Right kidney (tissue), 9 donors: ENCODE results near the gene ALPL.
A peak's percentile ranks its signal among the peaks of the same experiment; 100 is the strongest.
"Not testable (repeated sequence)": the region's sequence is repeated elsewhere in the genome, so short reads cannot be mapped to it uniquely, and the experiment has no call there.

Experiments used
- DNase-seq: peaks from one replicate; pipeline ENCODE4 v3.0.0-alpha.2; 2016
- long read RNA-seq, 8 donors: transcript quantifications; one replicate each; lab custom pipeline, GENCODE V29; 2026

ALPL gene
- long read RNA-seq, donor 1, transcript ALPL-204 (12 exons, 2,589 nt) = major isoform, 11 of 12 reads
- long read RNA-seq, donor 1, partial matches to known transcripts = 0 of 12 reads
- long read RNA-seq, donor 1, other reads (novel, unspliced or antisense) = 0 of 12 reads
- long read RNA-seq, donor 2, partial matches to known transcripts = 0 of 3 reads
- long read RNA-seq, donor 2, other reads (novel, unspliced or antisense) = 0 of 3 reads
- long read RNA-seq, donor 3, partial matches to known transcripts = 9 of 12 reads
- long read RNA-seq, donor 3, other reads (novel, unspliced or antisense) = 0 of 12 reads
- long read RNA-seq, donor 4, transcript ALPL-204 (12 exons, 2,589 nt) = major isoform, 8 of 9 reads
- long read RNA-seq, donor 4, partial matches to known transcripts = 0 of 9 reads
- long read RNA-seq, donor 4, other reads (novel, unspliced or antisense) = 0 of 9 reads
- long read RNA-seq, donor 5, transcript ALPL-204 (12 exons, 2,589 nt) = major isoform, 6 of 7 reads
- long read RNA-seq, donor 5, partial matches to known transcripts = 0 of 7 reads
- long read RNA-seq, donor 5, other reads (novel, unspliced or antisense) = 0 of 7 reads
- long read RNA-seq, donor 6, transcript ALPL-204 (12 exons, 2,589 nt) = major isoform, 11 of 13 reads
- long read RNA-seq, donor 6, partial matches to known transcripts = 0 of 13 reads
- long read RNA-seq, donor 6, other reads (novel, unspliced or antisense) = 0 of 13 reads
- long read RNA-seq, donor 7, transcript ALPL-204 (12 exons, 2,589 nt) = major isoform, 7 of 24 reads
- long read RNA-seq, donor 7, partial matches to known transcripts = 9 of 24 reads
- long read RNA-seq, donor 7, other reads (novel, unspliced or antisense) = 8 of 24 reads
- long read RNA-seq, donor 8, transcript ALPL-204 (12 exons, 2,589 nt) = major isoform, 6 of 6 reads
- long read RNA-seq, donor 8, partial matches to known transcripts = 0 of 6 reads
- long read RNA-seq, donor 8, other reads (novel, unspliced or antisense) = 0 of 6 reads

- DNase-seq = peak; percentile 67
These were observed at the start of gene ALPL for GRCh38 chr1:21509351-21510112. TSS of gene ALPL (plus strand) at chr1:21509423. CDS start at chr1:21554082, 44,659 bp downstream.

GRCh38 chr1:21465127-21465526, 44.1 kb upstream of the ALPL start:
- DNase-seq = not testable (repeated sequence)

GRCh38 chr1:21467946-21468345, 41.3 kb upstream of the ALPL start:
- not testable (repeated sequence) for DNase-seq

GRCh38 chr1:21468599-21468998, 40.6 kb upstream of the ALPL start:
- DNase-seq = no peak

GRCh38 chr1:21469581-21469980, 39.6 kb upstream of the ALPL start:
- no peak for DNase-seq

GRCh38 chr1:21472861-21473260, 36.4 kb upstream of the ALPL start:
- DNase-seq = no peak

GRCh38 chr1:21478356-21478755, 30.9 kb upstream of the ALPL start:
- no peak for DNase-seq

GRCh38 chr1:21483881-21484280, 25.3 kb upstream of the ALPL start:
- not testable (repeated sequence) for DNase-seq

GRCh38 chr1:21489146-21489545, 20.1 kb upstream of the ALPL start:
- DNase-seq = no peak

- no peak for DNase-seq
These were observed 18.3 kb upstream of the ALPL start for GRCh38 chr1:21490774-21491487.

GRCh38 chr1:21491488-21492355, 17.5 kb upstream of the ALPL start:
- no peak for DNase-seq

- DNase-seq = no peak
These were observed 16.9 kb upstream of the ALPL start for GRCh38 chr1:21492356-21492625.

- DNase-seq = no peak
These were observed 15.0 kb upstream of the ALPL start for GRCh38 chr1:21494196-21494595.

- no peak for DNase-seq
These were observed 13.9 kb upstream of the ALPL start for GRCh38 chr1:21495225-21495820.

- no peak for DNase-seq
These were observed 13.2 kb upstream of the ALPL start for GRCh38 chr1:21496063-21496462.

GRCh38 chr1:21496886-21497285, 12.3 kb upstream of the ALPL start:
- DNase-seq = no peak

- DNase-seq = peak; percentile 28
These were observed 11.7 kb upstream of the ALPL start for GRCh38 chr1:21497466-21498061.

- DNase-seq = no peak
These were observed 9.8 kb upstream of the ALPL start for GRCh38 chr1:21499283-21499950.

GRCh38 chr1:21503706-21504377, 5.4 kb upstream of the ALPL start:
- no peak for DNase-seq
